Measurements from ENCODE around the gene RAB14. TPM values are rescaled to one million over a fixed set of nuclear protein-coding genes. Genes with fewer than 3 reads are reported as not detected.

RAB14 gene
- total RNA-seq, 1 donor from 2014 or later: 63.8 TPM

DNA sequence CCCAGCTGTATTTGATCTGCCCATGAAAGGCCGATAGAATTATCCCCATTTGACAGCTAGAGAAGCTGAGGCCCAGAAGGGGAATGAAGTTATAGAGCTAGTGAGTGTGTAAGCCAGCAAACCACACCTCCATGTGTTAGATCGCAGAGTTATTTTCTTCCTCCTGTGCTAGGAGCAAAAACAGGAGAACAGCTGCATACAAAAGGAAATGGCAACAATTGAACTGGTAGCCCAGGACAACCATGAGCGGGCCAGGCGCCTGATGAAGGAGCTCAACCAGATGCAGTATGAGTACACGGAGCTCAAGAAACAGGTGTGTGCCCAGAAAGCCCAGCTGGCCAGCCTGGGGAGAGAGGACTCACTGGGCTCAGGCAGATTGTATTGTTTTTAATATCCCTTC, 30.4 kb downstream of the RAB14 start:
- peaks cover 2% of the 10 kb centered on the region for H3K4me1 Mint-ChIP-seq
- H3K4me3 Mint-ChIP-seq: no peak overlapping the region
- intact Hi-C loops (cut with micrococcal nuclease): no loop called here
- H3K9me3 Mint-ChIP-seq: no peaks in the 10 kb centered on the region
- DNase-seq: no peak
- ChIA-PET POLR2A (interaction anchor here (1.2 to 1.6 kb wide), 2 partner anchors 9 to 31 kb away, joined by 3 to 6 read pairs; partner anchors contain the start of gene RAB14), CTCF (interaction anchor here (1.0 to 1.5 kb wide), 3 partner anchors 11 to 228 kb away, joined by 3 to 4 read pairs (median 3); no protein-coding TSS in a partner anchor)
- no peak overlapping the region for H3K27ac Mint-ChIP-seq
- H3K27me3 Mint-ChIP-seq: no peaks in the 10 kb centered on the region
- TF ChIP-seq, protein P1, sequence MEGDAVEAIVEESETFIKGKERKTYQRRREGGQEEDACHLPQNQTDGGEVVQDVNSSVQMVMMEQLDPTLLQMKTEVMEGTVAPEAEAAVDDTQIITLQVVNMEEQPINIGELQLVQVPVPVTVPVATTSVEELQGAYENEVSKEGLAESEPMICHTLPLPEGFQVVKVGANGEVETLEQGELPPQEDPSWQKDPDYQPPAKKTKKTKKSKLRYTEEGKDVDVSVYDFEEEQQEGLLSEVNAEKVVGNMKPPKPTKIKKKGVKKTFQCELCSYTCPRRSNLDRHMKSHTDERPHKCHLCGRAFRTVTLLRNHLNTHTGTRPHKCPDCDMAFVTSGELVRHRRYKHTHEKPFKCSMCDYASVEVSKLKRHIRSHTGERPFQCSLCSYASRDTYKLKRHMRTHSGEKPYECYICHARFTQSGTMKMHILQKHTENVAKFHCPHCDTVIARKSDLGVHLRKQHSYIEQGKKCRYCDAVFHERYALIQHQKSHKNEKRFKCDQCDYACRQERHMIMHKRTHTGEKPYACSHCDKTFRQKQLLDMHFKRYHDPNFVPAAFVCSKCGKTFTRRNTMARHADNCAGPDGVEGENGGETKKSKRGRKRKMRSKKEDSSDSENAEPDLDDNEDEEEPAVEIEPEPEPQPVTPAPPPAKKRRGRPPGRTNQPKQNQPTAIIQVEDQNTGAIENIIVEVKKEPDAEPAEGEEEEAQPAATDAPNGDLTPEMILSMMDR (IDR thresholded peaks at IDR 0.05): no peak
- no peak for ATAC-seq (ENCODE audit: low read depth)
- peaks cover 90% of the 10 kb centered on the region for H3K36me3 Mint-ChIP-seq (ENCODE audit: low read depth)

DNA sequence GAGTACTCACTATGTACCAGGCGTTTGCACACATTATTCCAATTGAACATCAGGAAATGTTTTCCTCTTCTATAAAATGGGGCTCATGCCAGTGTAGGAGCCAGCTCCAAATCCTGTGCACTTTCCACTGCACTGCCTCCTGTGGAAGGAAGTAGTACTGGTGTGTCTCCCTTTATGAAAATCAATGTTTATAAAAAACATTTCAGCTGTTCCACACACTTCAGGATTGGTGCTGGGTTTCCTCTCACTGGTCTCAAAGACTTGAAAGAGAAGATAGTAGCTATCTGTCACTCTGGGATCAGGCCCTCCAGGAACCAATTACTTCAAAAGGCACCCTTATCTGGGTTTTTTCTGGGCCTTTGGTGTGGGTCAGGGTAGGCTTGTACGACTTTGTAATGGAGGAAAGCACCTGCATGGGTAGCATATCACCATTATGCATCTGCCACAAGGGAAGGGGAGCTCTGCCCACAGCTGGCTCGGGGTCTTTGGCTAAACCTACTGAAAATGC, 32.5 kb downstream of the RAB14 start:
- peaks cover 1% of the 10 kb centered on the region for H3K4me1 Mint-ChIP-seq
- TF ChIP-seq, protein P1 (IDR thresholded peaks at IDR 0.05): no peak
- peaks cover 88% of the 10 kb centered on the region for H3K36me3 Mint-ChIP-seq (ENCODE audit: low read depth)
- intact Hi-C loops (cut with micrococcal nuclease): no loop called here
- no peaks in the 10 kb centered on the region for H3K27me3 Mint-ChIP-seq
- H3K27ac Mint-ChIP-seq: peak overlapping the region; percentile 30
- POLR2A ChIA-PET: interaction anchor here (0.6 kb wide), 1 partner anchor 32 kb away, joined by 4 read pairs; no protein-coding TSS in a partner anchor
- no peak for DNase-seq
- H3K9me3 Mint-ChIP-seq: no peaks in the 10 kb centered on the region
- no peak overlapping the region for H3K4me3 Mint-ChIP-seq
- ATAC-seq (ENCODE audit: low read depth): peak; percentile 47
- CTCF ChIA-PET: interaction anchor here (1.2 to 1.5 kb wide), 2 partner anchors 37 to 188 kb away, joined by 3 to 4 read pairs; no protein-coding TSS in a partner anchor

DNA sequence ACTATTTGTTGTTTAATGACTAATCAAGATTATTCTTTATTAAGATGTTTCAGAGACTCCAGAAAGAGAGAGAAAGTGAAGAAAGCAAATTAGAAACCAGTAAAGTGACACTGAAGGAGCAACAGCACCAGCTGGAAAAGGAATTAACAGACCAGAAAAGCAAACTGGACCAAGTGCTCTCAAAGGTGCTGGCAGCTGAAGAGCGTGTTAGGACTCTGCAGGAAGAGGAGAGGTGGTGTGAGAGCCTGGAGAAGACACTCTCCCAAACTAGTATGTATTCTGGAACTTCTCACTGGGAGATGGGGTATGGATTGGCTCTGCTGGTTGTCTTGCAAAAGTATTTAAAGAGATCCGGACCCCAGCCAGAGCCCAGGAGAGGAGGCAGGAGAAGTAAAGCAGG, 33.6 kb downstream of the RAB14 start:
- POLR2A ChIA-PET: interaction anchor here (1.4 kb wide), 1 partner anchor 12 kb away, joined by 3 read pairs; no protein-coding TSS in a partner anchor
- no peaks in the 10 kb centered on the region for H3K9me3 Mint-ChIP-seq
- DNase-seq (no peak), ATAC-seq (ENCODE audit: low read depth) (no peak)
- H3K4me3 Mint-ChIP-seq: no peak overlapping the region
- peak overlapping the region; percentile 61 for H3K27ac Mint-ChIP-seq
- CTCF ChIA-PET: no interaction called here
- intact Hi-C loops (cut with micrococcal nuclease): no loop called here
- TF ChIP-seq, protein P1 (IDR thresholded peaks at IDR 0.05): no peak
- peaks cover 4% of the 10 kb centered on the region for H3K4me1 Mint-ChIP-seq
- H3K36me3 Mint-ChIP-seq (ENCODE audit: low read depth): peaks cover 85% of the 10 kb centered on the region
- H3K27me3 Mint-ChIP-seq: no peaks in the 10 kb centered on the region

DNA sequence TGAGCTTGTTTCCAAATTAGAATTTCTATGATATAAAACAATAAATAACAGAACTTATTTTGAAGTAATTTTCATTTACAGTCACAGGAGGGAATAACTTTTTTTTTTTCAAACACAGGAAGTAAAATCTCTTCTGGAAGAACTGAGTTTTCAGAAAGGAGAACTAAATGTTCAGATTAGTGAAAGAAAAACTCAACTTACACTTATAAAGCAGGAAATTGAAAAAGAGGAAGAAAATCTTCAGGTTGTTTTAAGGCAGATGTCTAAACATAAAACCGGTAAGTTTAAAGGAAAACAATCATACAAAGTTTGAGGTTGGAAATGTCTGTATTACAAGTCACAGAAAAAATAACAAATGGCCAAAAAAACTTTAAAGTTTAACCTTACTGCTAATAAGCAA, 41.6 kb downstream of the RAB14 start:
- Mint-ChIP-seq H3K27me3 (no peaks in the 10 kb centered on the region), H3K9me3 (no peaks in the 10 kb centered on the region), H3K36me3 (ENCODE audit: low read depth) (peaks cover 72% of the 10 kb centered on the region), H3K27ac (peak overlapping the region; percentile 94), H3K4me3 (peak overlapping the region; percentile 65), H3K4me1 (peaks cover 61% of the 10 kb centered on the region)
- DNase-seq: no peak
- TF ChIP-seq, protein P1 (IDR thresholded peaks at IDR 0.05): no peak
- intact Hi-C loops (cut with micrococcal nuclease): loop anchor here (1.0 to 2.0 kb wide), 3 partner anchors 25 to 85 kb away; partner anchors contain the start of gene RAB14
- CTCF ChIA-PET: no interaction called here
- peak; percentile 36 for ATAC-seq (ENCODE audit: low read depth)
- POLR2A ChIA-PET: interaction anchor here (1.7 kb wide), 1 partner anchor 34 kb away, joined by 3 read pairs; no protein-coding TSS in a partner anchor

DNA sequence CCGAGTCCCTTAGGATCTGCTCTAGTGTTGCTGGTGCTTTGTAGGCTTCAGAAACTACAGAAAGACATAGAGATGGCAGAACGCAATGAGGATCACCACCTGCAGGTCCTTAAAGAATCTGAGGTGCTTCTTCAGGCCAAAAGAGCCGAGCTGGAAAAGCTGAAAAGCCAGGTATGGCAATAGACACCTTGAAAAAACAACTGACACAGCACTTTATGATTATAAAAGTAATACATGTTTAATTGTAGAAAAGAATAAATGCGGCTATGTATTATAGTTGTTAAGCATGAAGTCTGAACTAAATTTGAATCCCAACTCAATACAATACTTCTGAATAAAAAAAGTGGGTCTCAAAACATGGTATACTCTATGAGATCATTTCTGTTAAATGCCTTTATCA, 43.7 kb downstream of the RAB14 start:
- Mint-ChIP-seq H3K27ac (peak overlapping the region; percentile 94), H3K27me3 (no peaks in the 10 kb centered on the region), H3K4me3 (no peak overlapping the region), H3K36me3 (ENCODE audit: low read depth) (peaks cover 74% of the 10 kb centered on the region), H3K4me1 (peaks cover 65% of the 10 kb centered on the region), H3K9me3 (no peaks in the 10 kb centered on the region)
- no peak for DNase-seq
- POLR2A ChIA-PET: interaction anchor here (1.5 kb wide), 1 partner anchor 44 kb away, joined by 4 read pairs; the partner anchor contains the start of gene RAB14
- intact Hi-C loops (cut with micrococcal nuclease): loop anchor here (2.0 to 5.0 kb wide), 3 partner anchors 17 to 401 kb away; no protein-coding TSS in a partner anchor
- no peak for ATAC-seq (ENCODE audit: low read depth)
- TF ChIP-seq, protein P1 (IDR thresholded peaks at IDR 0.05): no peak
- CTCF ChIA-PET: interaction anchor here (1.1 to 1.5 kb wide), 2 partner anchors 8 to 55 kb away, joined by 3 to 4 read pairs; no protein-coding TSS in a partner anchor
